Progenitor cell of endocrine pancreas (in vitro differentiated cells): ENCODE data around the gene LDLR. TPM values are rescaled to one million over a fixed set of nuclear protein-coding genes. Genes with fewer than 3 reads are reported as not detected.

Experiments
- DNase-seq: peaks from one replicate; pipeline ENCODE4 v3.0.0; 2021; ENCODE audit warnings: low spot score; ENCODE audit not compliant: unreplicated experiment
- H3K27ac Mint-ChIP-seq: 2 replicates; pipeline ENCODE4 v1.8.0; 2021; ENCODE audit warnings: mild to moderate bottlenecking, moderate library complexity, mixed read lengths
- H3K27me3 Mint-ChIP-seq: 2 replicates; pipeline ENCODE4 v1.8.0; 2021; ENCODE audit warnings: mixed read lengths
- H3K36me3 Mint-ChIP-seq: 2 replicates; pipeline ENCODE4 v1.8.0; 2022; ENCODE audit warnings: mixed read lengths; ENCODE audit not compliant: insufficient read depth
- H3K4me1 Mint-ChIP-seq: 2 replicates; pipeline ENCODE4 v1.8.0; 2021; ENCODE audit warnings: low read depth, mixed read lengths
- H3K4me3 Mint-ChIP-seq: 2 replicates; pipeline ENCODE4 v1.8.0; 2021; ENCODE audit warnings: low read depth, mild to moderate bottlenecking, moderate library complexity, mixed read lengths
- H3K9me3 Mint-ChIP-seq: 2 replicates; pipeline ENCODE4 v1.8.0; 2021; ENCODE audit warnings: low read depth, mixed read lengths
- CTCF ChIP-seq: fragments of 200-600 bp; sonication (generic); IDR thresholded peaks from one replicate; pipeline ENCODE4 v1.5.0; 2021; ENCODE audit warnings: antibody characterized with exemption, mild to moderate bottlenecking; ENCODE audit not compliant: unreplicated experiment
- total RNA-seq: library from RNA; stranded (reverse); gene quantifications from 2 replicates; pipeline ENCODE4 v1.2.1, GENCODE V29; 2021

The LDLR gene
- total RNA-seq, 1 donor from 2014 or later = 73.2 TPM

DNA sequence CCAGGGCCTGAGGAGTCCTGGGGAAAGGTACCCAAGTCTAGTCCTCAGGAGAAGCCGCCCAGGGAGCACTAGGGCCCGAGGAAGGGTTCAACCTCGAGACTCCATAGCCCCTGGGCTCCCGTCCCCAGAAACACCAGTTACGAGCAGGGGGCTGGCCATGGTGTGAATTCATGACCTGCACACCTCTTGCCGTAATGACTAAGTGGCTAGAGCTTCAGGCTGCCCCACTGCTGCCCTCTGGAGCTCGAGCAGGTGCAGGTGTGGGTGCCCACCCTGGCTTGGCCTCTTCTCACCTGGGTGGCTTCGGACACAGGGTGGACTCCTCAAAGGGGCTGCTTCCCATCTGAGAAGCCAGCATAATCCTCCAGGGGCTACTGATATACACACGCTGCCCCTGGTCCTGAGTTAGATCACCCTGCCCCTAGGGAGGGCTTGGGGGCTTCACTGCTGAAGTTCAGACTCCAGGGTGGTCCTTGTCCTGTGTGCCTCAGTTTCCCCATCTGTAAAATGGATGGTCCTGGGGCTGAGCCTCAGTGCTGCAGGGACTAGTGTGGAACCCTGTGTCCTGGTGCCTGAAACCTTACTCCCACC is 52.8 kb downstream of the LDLR start:
- Mint-ChIP-seq H3K27ac (no peak overlapping the region), H3K27me3 (no peaks in the 10 kb centered on the region), H3K4me3 (no peak overlapping the region), H3K9me3 (no peaks in the 10 kb centered on the region), H3K4me1 (peaks cover 11% of the 10 kb centered on the region), H3K36me3 (peaks cover 6% of the 10 kb centered on the region)
- no peak for DNase-seq
- TF ChIP-seq CTCF = no peak

- Mint-ChIP-seq H3K4me1 (peaks cover 10% of the 10 kb centered on the region), H3K36me3 (peaks cover 6% of the 10 kb centered on the region), H3K27me3 (no peaks in the 10 kb centered on the region), H3K27ac (no peak overlapping the region), H3K4me3 (no peak overlapping the region), H3K9me3 (no peaks in the 10 kb centered on the region)
- no peak for DNase-seq
- TF ChIP-seq CTCF = no peak
Measured at GRCh38 chr19:11142528-11143171, 53.4 kb downstream of the LDLR start.

DNA sequence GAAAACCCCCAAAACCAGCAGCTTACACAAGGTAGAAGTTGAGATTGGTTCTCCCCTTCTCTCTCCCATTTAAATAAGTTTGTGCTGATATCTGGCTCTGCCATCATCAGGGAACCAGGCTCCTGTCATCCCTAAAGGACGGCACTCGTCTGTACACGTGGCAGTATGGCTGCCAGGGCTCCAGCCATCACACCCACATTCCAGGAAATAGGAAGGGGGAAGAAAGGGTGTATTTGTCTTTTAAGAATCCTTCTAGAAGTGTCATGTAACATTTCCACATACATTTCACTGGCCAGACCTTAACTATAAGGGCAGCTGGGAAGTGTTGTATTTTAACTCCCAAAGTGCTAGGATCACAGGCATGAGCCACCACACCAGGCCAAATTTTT is 56.3 kb downstream of the LDLR start:
- Mint-ChIP-seq H3K4me3 (no peak overlapping the region), H3K36me3 (peaks cover 6% of the 10 kb centered on the region), H3K27me3 (no peaks in the 10 kb centered on the region), H3K4me1 (peaks cover 1% of the 10 kb centered on the region), H3K9me3 (no peaks in the 10 kb centered on the region), H3K27ac (no peak overlapping the region)
- no peak for TF ChIP-seq CTCF
- DNase-seq = no peak

DNA sequence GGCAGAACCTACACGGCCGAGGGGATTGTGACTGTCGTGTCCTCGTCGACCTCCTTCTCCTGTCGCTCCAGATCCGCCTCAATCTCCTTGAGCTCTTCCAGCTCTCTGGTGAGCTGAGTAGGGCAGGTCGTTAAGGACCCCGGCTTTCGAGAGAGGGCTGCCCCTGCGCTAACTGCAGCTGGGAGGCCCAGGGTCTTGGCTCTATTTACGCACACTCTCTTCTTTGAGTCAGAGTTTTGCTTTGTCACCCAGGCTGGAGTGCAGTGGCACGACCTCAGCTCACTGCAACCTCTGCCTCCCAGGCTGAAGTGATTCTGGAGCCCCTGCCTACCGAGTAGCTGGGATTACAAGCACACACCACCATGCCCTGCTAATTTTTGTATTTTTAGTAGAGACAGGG is 58.7 kb downstream of the LDLR start:
- TF ChIP-seq CTCF = no peak
- Mint-ChIP-seq H3K27me3 (no peaks in the 10 kb centered on the region), H3K36me3 (peaks cover 6% of the 10 kb centered on the region), H3K4me1 (no peaks in the 10 kb centered on the region), H3K9me3 (no peaks in the 10 kb centered on the region), H3K4me3 (no peak overlapping the region), H3K27ac (peak overlapping the region; percentile 37)
- no peak for DNase-seq

- H3K27me3 Mint-ChIP-seq = no peaks in the 10 kb centered on the region
- no peak overlapping the region for H3K27ac Mint-ChIP-seq
Measured at GRCh38 chr19:11151181-11151580, 61.9 kb downstream of the LDLR start.

More at GRCh38 chr19:11151181-11151580, 61.9 kb downstream of the LDLR start:
- no peak for DNase-seq
- TF ChIP-seq CTCF = no peak
- Mint-ChIP-seq H3K4me1 (peaks cover 5% of the 10 kb centered on the region), H3K36me3 (peaks cover under 1% of the 10 kb centered on the region), H3K4me3 (no peak overlapping the region), H3K9me3 (no peaks in the 10 kb centered on the region)
